ENCODE data around the gene SEMA4G. TPM values are rescaled to one million over a fixed set of nuclear protein-coding genes. Genes with fewer than 3 reads are reported as not detected.

The SEMA4G gene
- total RNA-seq, 1 experiment from 2014 or later: 0.70 TPM

DNA sequence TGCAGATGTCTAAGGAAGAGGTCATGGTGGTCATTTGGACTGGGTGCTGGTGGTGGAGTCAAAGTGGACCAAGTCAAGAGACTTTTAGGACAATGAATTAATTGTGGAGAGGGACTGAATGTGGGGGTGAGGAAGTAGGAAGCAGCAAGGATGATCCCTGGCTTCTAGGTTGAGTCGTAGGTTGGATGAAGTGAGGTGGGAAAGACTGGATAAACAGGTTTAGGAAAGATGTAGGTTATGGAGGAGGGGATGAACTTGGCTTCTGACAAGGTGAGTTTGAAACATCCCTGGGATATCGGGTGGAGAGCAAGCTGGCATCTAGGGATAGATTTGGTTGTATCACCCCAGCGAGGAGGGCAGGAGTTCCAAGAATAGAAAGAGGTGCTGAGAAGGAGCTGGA is 7.6 kb downstream of the SEMA4G start:
- H3K36me3 ChIP-seq (ENCODE audit: low read depth): no peaks in the 10 kb centered on the region
- no peak overlapping the region for H3K4me3 ChIP-seq
- peaks cover 9% of the 10 kb centered on the region for H3K4me1 ChIP-seq (replicated peaks; ENCODE audit: insufficient read depth)
- H2AFZ ChIP-seq: no peak overlapping the region
- no TSS peak for BruUV-seq (replicated peaks)
- no peak for DNase-seq
- peak overlapping the region; percentile 7; the same call in 1 of the 2 replicates for H3K4me2 ChIP-seq
- no peaks in the 10 kb centered on the region for H4K20me1 ChIP-seq (ENCODE audit: insufficient read depth)
- H3K27ac ChIP-seq: no peak overlapping the region
- H3K79me2 ChIP-seq (ENCODE audit: low read depth): no peaks in the 10 kb centered on the region
- TF ChIP-seq, protein P1, sequence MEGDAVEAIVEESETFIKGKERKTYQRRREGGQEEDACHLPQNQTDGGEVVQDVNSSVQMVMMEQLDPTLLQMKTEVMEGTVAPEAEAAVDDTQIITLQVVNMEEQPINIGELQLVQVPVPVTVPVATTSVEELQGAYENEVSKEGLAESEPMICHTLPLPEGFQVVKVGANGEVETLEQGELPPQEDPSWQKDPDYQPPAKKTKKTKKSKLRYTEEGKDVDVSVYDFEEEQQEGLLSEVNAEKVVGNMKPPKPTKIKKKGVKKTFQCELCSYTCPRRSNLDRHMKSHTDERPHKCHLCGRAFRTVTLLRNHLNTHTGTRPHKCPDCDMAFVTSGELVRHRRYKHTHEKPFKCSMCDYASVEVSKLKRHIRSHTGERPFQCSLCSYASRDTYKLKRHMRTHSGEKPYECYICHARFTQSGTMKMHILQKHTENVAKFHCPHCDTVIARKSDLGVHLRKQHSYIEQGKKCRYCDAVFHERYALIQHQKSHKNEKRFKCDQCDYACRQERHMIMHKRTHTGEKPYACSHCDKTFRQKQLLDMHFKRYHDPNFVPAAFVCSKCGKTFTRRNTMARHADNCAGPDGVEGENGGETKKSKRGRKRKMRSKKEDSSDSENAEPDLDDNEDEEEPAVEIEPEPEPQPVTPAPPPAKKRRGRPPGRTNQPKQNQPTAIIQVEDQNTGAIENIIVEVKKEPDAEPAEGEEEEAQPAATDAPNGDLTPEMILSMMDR (conservative IDR thresholded peaks at IDR 0.05): no peak
- no peak for TF ChIP-seq EZH2 (IDR thresholded peaks at IDR 0.05; ENCODE audit: low read depth)
- ChIA-PET POLR2A (ENCODE audit: unreplicated experiment) (no interaction called here), CTCF (no interaction called here)
- H3K9me2 ChIP-seq (ENCODE audit: insufficient read depth): no peaks in the 10 kb centered on the region
- intact Hi-C loops (cut with micrococcal nuclease; ENCODE audit: unreplicated experiment): no loop called here
- no peaks in the 10 kb centered on the region for H3K27me3 ChIP-seq (ENCODE audit: insufficient read depth, low read depth)
- no peaks in the 10 kb centered on the region for H3F3A ChIP-seq (ENCODE audit: insufficient read depth, low read depth)
- no peaks in the 10 kb centered on the region for H3K9me3 ChIP-seq (ENCODE audit: insufficient read depth, low read depth)

DNA sequence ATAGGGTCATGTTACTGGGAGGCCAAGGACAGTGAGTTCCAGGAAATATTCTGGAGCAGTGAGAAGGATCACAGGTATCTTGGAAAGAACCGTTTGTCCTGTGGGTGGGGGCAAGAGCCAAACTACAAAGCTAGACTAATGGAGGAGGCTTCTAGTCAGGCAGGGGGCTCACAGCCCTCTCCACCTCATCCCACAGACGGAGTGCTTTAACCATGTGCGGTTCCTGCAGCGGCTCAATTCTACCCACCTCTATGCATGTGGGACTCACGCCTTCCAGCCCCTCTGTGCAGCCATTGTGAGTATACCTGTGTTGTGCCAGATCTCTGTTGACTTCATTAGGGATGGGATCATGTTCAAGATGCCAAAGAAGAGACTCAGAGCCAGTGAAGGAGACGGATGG is 8.1 kb downstream of the SEMA4G start:
- no peaks in the 10 kb centered on the region for H4K20me1 ChIP-seq (ENCODE audit: insufficient read depth)
- no TSS peak for BruUV-seq (replicated peaks)
- H3F3A ChIP-seq (ENCODE audit: insufficient read depth, low read depth): no peaks in the 10 kb centered on the region
- no peaks in the 10 kb centered on the region for H3K79me2 ChIP-seq (ENCODE audit: low read depth)
- TF ChIP-seq, protein P1 (conservative IDR thresholded peaks at IDR 0.05): no peak
- no peak for TF ChIP-seq EZH2 (IDR thresholded peaks at IDR 0.05; ENCODE audit: low read depth)
- ChIA-PET POLR2A (ENCODE audit: unreplicated experiment) (no interaction called here), CTCF (no interaction called here)
- no peak overlapping the region for H3K27ac ChIP-seq
- no peaks in the 10 kb centered on the region for H3K9me2 ChIP-seq (ENCODE audit: insufficient read depth)
- intact Hi-C loops (cut with micrococcal nuclease; ENCODE audit: unreplicated experiment): no loop called here
- no peaks in the 10 kb centered on the region for H3K27me3 ChIP-seq (ENCODE audit: insufficient read depth, low read depth)
- no peak overlapping the region for H3K4me2 ChIP-seq
- no peak for DNase-seq
- H3K36me3 ChIP-seq (ENCODE audit: low read depth): no peaks in the 10 kb centered on the region
- no peaks in the 10 kb centered on the region for H3K9me3 ChIP-seq (ENCODE audit: insufficient read depth, low read depth)
- H3K4me3 ChIP-seq: no peak overlapping the region
- peaks cover 9% of the 10 kb centered on the region for H3K4me1 ChIP-seq (replicated peaks; ENCODE audit: insufficient read depth)
- H2AFZ ChIP-seq: no peak overlapping the region

DNA sequence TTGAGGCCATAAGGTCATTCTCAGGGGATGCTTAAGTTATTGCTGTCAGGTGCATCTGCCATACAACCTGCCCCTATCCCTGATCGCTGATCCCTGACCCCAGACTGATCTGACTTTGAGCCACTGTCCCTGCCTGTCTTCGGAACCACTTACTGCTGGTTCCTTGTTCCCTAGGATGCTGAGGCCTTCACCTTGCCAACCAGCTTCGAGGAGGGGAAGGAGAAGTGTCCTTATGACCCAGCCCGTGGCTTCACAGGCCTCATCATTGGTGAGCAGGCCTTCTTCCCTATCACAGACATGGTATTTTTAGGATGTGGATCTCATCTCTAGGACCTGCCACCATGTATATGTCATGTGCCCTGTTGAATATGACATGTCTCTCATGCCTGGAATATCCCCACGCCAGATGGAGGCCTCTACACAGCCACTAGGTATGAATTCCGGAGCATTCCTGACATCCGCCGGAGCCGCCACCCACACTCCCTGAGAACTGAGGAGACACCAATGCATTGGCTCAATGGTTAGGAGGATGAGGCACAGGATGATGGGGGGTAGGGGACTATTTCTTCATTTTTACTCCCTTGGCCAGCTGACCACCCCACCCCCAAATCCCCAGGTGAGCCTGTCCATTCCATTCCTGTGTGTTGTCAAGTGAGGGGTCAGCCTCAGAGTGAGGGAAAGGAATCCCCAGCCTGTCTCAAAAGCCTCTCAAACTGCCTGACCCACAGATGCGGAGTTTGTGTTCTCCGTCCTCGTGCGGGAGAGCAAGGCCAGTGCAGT is 9.0 kb downstream of the SEMA4G start:
- Histone ChIP-seq H3F3A (ENCODE audit: insufficient read depth, low read depth) (no peaks in the 10 kb centered on the region), H4K20me1 (ENCODE audit: insufficient read depth) (no peaks in the 10 kb centered on the region), H2AFZ (no peak overlapping the region), H3K9me3 (ENCODE audit: insufficient read depth, low read depth) (no peaks in the 10 kb centered on the region), H3K4me1 (replicated peaks; ENCODE audit: insufficient read depth) (peaks cover 9% of the 10 kb centered on the region), H3K4me3 (no peak overlapping the region), H3K27me3 (ENCODE audit: insufficient read depth, low read depth) (no peaks in the 10 kb centered on the region), H3K9me2 (ENCODE audit: insufficient read depth) (no peaks in the 10 kb centered on the region), H3K27ac (no peak overlapping the region), H3K4me2 (no peak overlapping the region), H3K36me3 (ENCODE audit: low read depth) (no peaks in the 10 kb centered on the region), H3K79me2 (ENCODE audit: low read depth) (no peaks in the 10 kb centered on the region)
- TF ChIP-seq, protein P1 (conservative IDR thresholded peaks at IDR 0.05): no peak
- TF ChIP-seq EZH2 (IDR thresholded peaks at IDR 0.05; ENCODE audit: low read depth): no peak
- intact Hi-C loops (cut with micrococcal nuclease; ENCODE audit: unreplicated experiment): no loop called here
- CTCF ChIA-PET: no interaction called here
- BruUV-seq (replicated peaks): no TSS peak
- no peak for DNase-seq
- POLR2A ChIA-PET (ENCODE audit: unreplicated experiment): no interaction called here

Data from PC-9 (cell line).